GM13976 (cell line): Measurements from ENCODE around the gene AQP7.
"Not testable (repeated sequence)": the region's sequence is repeated elsewhere in the genome, so short reads cannot be mapped to it uniquely, and the experiment has no call there.

Experiments used
- DNase-seq: peaks from one replicate; pipeline ENCODE4 v3.0.0; 2012; ENCODE audit warnings: low spot score
- in situ Hi-C: fragments of 300-500 bp; cut with MboI; formaldehyde crosslinking; loops from one replicate; pipeline ENCODE4 v1.12.0; 2022; ENCODE audit warnings: low sequenced_read_pairs, mixed read lengths, inconsistent platforms; ENCODE audit not compliant: unreplicated experiment
- TF ChIP-seq, protein P1 (sequence below): IDR thresholded peaks from 2 replicates; pipeline ENCODE4 v1.5.1; 2012; ENCODE audit warnings: borderline replicate concordance, mild to moderate bottlenecking; ENCODE audit not compliant: insufficient read depth; ENCODE audit errors: extremely low read depth, missing control alignments, control extremely low read depth

Gene AQP7

DNA sequence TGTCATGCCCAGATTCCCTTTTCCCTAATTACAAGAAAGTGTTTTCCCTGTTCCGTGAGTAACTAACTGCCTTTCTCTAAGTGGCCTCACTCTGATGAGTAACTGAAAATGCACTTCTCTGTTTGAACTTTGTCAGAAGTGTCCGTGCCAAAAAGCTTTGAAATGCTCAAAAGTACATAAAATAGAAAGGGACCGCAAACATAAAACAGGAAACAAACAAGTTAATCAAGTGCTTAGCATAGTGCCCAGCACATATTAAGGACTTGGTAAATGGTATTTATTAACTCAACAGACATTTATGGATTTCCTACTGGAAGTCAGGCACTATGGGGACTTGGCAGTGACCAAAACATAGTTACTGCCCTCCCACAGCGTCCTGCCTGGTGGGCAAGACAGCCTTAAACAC lies 22.8 kb upstream of the AQP7 start:
- TF ChIP-seq, protein P1, sequence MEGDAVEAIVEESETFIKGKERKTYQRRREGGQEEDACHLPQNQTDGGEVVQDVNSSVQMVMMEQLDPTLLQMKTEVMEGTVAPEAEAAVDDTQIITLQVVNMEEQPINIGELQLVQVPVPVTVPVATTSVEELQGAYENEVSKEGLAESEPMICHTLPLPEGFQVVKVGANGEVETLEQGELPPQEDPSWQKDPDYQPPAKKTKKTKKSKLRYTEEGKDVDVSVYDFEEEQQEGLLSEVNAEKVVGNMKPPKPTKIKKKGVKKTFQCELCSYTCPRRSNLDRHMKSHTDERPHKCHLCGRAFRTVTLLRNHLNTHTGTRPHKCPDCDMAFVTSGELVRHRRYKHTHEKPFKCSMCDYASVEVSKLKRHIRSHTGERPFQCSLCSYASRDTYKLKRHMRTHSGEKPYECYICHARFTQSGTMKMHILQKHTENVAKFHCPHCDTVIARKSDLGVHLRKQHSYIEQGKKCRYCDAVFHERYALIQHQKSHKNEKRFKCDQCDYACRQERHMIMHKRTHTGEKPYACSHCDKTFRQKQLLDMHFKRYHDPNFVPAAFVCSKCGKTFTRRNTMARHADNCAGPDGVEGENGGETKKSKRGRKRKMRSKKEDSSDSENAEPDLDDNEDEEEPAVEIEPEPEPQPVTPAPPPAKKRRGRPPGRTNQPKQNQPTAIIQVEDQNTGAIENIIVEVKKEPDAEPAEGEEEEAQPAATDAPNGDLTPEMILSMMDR = no peak
- in situ Hi-C loops = no loop called here
- DNase-seq = no peak

DNA sequence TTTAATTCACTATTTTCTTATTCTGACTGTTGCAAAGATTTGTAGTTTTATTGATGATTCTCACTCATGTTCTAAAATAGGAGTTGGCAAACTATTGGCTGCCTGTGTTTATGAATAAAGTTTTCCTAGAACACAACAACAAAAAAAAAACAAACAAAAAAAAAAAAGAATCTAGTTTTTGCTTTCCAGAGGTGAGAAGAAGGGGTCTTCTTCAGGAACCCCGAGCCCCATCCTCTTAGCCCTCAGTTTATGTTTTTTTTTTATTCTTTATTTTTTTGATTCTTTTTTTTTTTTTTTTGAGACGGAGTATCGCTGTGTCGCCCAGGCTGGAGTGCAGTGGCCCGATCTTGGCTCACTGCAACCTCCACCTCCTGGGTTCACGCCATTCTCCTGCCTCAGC lies 22.1 kb upstream of the AQP7 start:
- in situ Hi-C loops, DNase-seq: not testable (repeated sequence)

DNA sequence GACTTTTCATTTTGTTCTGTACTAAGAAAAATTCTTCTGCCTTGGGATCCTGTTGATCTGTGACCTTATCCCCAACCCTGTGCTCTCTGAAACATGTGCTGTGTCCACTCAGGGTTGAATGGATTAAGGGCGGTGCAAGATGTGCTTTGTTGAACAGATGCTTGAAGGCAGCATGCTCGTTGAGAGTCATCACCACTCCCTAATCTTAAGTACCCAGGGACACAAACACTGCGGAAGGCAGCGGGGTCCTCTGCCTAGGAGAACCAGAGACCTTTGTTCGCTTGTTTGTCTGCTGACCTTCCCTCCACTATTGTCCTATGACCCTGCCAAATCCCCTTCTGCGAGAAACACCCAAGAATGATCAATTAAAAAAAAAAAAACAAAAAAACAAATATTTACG lies 21.7 kb upstream of the AQP7 start:
- in situ Hi-C loops, DNase-seq: not testable (repeated sequence)

DNA sequence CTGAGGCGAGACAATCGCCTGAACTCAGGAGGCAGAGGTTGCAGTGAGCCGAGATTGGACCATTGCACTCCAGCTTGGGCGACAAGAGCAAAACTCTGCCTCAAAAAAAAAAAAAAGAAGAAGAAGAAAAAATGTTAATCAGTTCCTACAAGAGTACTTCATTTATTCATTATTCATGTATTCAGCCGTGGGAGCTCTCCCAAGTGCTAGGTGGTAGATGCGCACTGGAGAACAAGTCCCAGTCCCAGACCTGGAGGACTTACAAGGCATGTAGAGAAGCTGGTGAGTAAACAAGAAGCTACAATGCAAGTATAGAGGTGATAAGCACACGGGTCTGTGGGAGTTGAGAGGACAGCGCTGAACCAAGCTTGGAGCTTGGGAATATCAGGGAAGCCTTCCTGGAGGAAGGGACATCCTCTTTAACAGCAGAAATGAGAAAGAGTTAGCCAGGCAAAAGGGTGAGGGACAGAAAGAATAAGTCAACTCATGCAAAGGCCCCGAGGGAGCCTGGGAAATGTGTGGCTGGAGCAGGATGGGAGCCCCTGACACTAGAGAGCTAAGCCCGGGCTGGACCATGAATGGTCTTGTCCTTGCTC lies 17.4 kb upstream of the AQP7 start:
- no peak for DNase-seq
- in situ Hi-C loops = no loop called here
- TF ChIP-seq, protein P1 = no peak

DNA sequence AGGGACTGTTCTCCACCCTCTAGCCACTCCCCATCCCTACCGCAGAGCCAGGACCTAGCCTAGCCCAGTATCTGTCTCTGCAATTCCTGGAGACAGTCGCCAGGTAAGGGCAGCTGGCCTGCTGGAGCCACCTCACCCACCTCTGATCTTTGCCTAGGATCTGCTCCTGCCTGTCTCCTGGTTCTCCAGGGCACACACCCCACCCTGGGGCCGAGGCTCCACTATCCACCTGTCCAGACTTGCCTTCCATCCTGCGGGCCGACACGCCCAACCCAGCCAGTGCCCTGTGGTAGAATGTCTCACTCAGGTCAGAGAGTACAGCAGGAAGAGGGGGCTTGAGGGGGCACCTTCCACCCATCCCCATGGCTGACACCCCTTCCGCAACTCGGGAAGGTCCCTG lies 15.7 kb upstream of the AQP7 start:
- in situ Hi-C loops = no loop called here
- no peak for DNase-seq
- TF ChIP-seq, protein P1 = no peak

DNA sequence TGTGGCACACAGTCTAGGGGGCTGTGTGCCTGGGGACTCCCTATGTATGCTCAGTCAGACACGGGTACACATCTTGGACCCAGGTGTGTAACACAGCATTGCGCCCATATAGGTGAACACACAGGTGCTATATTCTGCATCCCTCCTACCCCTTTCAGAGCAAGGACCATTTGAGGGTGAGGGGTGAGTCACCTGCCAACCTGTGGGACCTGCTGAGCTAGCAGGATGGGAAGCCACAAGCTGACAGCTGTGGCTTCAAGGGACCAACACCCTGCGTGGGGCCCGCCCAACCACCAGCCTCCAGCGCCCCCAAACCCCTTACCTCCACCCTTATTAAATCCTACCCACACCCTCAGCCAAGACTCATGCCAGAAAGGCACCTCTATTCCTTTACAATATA lies 14.6 kb upstream of the AQP7 start:
- TF ChIP-seq, protein P1 = no peak
- DNase-seq = no peak
- in situ Hi-C loops = no loop called here

DNA sequence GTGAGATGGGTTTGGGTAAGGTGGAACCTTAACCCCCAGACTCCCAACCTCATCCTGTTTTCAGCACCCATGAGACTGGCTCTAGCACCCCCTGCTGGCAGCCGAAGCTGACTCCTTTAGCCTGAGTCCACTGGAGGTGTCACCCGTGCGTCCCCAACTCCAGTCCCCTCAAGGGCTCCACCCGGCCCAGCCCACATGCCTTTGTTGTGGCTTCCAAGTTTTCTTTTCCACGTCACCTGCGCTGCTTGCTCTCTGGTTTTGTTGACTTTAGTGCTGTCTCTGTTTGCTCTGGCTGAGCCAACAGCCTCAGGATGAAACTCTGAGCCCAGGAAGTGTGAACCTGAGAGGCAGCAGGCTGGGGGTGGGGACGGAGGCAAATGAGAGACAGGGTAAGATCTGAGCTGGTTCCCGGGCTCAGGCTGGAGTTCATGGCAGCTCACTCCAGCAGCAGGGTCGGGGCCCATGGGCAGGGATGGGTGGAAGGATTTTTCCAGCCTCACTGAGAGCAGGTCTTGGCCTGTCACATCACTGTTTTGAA lies 13.2 kb upstream of the AQP7 start:
- TF ChIP-seq, protein P1 = peak; percentile 77
- DNase-seq = peak; percentile 85
- in situ Hi-C loops = no loop called here

DNA sequence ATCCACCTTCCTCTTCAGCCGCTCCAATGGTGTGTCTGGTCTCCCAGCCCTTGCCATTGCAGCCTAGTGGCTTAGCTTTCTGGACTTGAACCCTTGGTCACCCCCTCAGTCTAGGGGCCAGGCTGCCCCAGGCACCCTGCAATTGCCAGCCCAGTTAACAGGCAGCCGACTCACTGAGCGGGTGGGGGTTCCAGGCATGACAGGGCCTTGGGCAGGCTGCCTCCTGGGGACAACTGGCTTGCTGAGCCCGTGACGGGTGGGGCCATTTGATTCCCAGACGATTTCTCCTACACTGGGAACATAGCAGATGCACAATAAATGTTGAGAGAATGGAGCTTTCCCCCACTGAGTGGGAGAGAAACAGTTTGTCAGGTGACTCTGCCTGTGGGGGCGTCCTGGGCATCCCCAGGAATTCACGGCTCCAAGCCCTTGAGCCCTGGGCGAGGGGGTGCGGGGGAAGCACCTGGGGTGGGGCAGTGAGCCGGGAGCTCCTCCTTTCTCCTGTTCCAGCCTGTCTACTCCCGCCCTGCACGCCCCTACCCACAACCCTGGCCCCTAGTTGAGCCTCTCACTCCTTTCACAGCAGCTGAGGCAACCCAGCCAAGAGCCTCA lies 12.6 kb upstream of the AQP7 start:
- DNase-seq = no peak
- TF ChIP-seq, protein P1 = no peak
- in situ Hi-C loops = no loop called here
